Astrocyte (in vitro differentiated cells and primary cell): ENCODE results near the gene HES5. TPM values are rescaled to one million over a fixed set of nuclear protein-coding genes. Genes with fewer than 3 reads are reported as not detected.

ENCODE experiments used
- DNase-seq: peaks from one replicate; pipeline ENCODE4 v3.0.0-alpha.2; 2010; ENCODE audit warnings: low read depth
- FAIRE-seq: peaks from 2 replicates; lab custom pipeline; 2011; peaks lifted over from hg19 to GRCh38; lab: Jason Lieb, UNC
- H2AFZ ChIP-seq: 2 replicates; pipeline ENCODE4 v1.6.0; 2012; ENCODE audit warnings: low read depth, low read length, inconsistent platforms
- H3K27ac ChIP-seq: 2 replicates; pipeline ENCODE4 v1.5.1; 2011; ENCODE audit warnings: low read depth, low read length, inconsistent platforms
- H3K27me3 ChIP-seq: 2 replicates; pipeline ENCODE4 v1.6.0; 2011; ENCODE audit warnings: low read length, inconsistent platforms; ENCODE audit not compliant: insufficient read depth
- H3K36me3 ChIP-seq: 2 replicates; pipeline ENCODE4 v1.5.1; 2011; ENCODE audit warnings: low read length, inconsistent platforms; ENCODE audit not compliant: insufficient read depth
- H3K4me1 ChIP-seq: 2 replicates; pipeline ENCODE4 v1.5.1; 2011; ENCODE audit warnings: low read length, inconsistent platforms; ENCODE audit not compliant: insufficient read depth
- H3K4me2 ChIP-seq: 2 replicates; pipeline ENCODE4 v1.6.0; 2012; ENCODE audit warnings: low read length, inconsistent platforms
- H3K4me3 ChIP-seq: 2 replicates; pipeline ENCODE4 v1.5.1; 2011; ENCODE audit warnings: low read depth, mild to moderate bottlenecking, low read length, inconsistent platforms; ENCODE audit not compliant: insufficient read depth
- H3K79me2 ChIP-seq: 2 replicates; pipeline ENCODE4 v1.6.0; 2012; ENCODE audit warnings: mild to moderate bottlenecking, low read length, inconsistent platforms; ENCODE audit not compliant: insufficient read depth
- H3K9ac ChIP-seq: 2 replicates; pipeline ENCODE4 v1.6.0; 2012; ENCODE audit warnings: mild to moderate bottlenecking, low read length, inconsistent platforms
- H3K9me3 ChIP-seq: 2 replicates; pipeline ENCODE4 v1.5.1; 2012; ENCODE audit warnings: low read depth, mild to moderate bottlenecking, low read length, inconsistent platforms; ENCODE audit not compliant: insufficient read depth
- H4K20me1 ChIP-seq: 2 replicates; pipeline ENCODE4 v1.6.0; 2012; ENCODE audit warnings: low read length, inconsistent platforms; ENCODE audit not compliant: insufficient read depth
- H3K27ac Mint-ChIP-seq: one replicate; pipeline ENCODE4 v1.8.0; 2021; ENCODE audit warnings: mild to moderate bottlenecking, mixed read lengths; ENCODE audit not compliant: unreplicated experiment
- H3K27me3 Mint-ChIP-seq: one replicate; pipeline ENCODE4 v1.8.0; 2021; ENCODE audit warnings: low read depth, mixed read lengths; ENCODE audit not compliant: unreplicated experiment
- H3K36me3 Mint-ChIP-seq: one replicate; pipeline ENCODE4 v1.8.0; 2021; ENCODE audit warnings: low read depth, mixed read lengths; ENCODE audit not compliant: unreplicated experiment
- H3K4me1 Mint-ChIP-seq: one replicate; pipeline ENCODE4 v1.8.0; 2021; ENCODE audit warnings: low read depth, mixed read lengths; ENCODE audit not compliant: unreplicated experiment
- H3K4me3 Mint-ChIP-seq: one replicate; pipeline ENCODE4 v1.8.0; 2021; ENCODE audit warnings: mild to moderate bottlenecking, moderate library complexity, mixed read lengths; ENCODE audit not compliant: unreplicated experiment
- H3K9me3 Mint-ChIP-seq: one replicate; pipeline ENCODE4 v1.8.0; 2021; ENCODE audit warnings: mild to moderate bottlenecking, mixed read lengths; ENCODE audit not compliant: unreplicated experiment
- CTCF ChIP-seq: IDR thresholded peaks from 2 replicates; pipeline ENCODE4 v1.5.1; 2011; ENCODE audit warnings: low read depth, mild to moderate bottlenecking, inconsistent platforms, low read length, moderate library complexity; ENCODE audit not compliant: insufficient read depth
- EZH2 ChIP-seq: IDR thresholded peaks from 2 replicates; pipeline ENCODE4 v1.6.1; 2012; ENCODE audit warnings: mild to moderate bottlenecking, low read length, inconsistent platforms; ENCODE audit not compliant: insufficient read depth
- total RNA-seq: library from RNA; stranded (reverse); gene quantifications from 2 replicates; pipeline ENCODE4 v1.2.1, GENCODE V29; 2021

Gene HES5
- total RNA-seq, 1 donor from 2014 or later: not detected

GRCh38 chr1:2481885-2482284 lies 48.2 kb downstream of the HES5 start:
- no peak overlapping the region for H3K27ac Mint-ChIP-seq
- FAIRE-seq: no peak
- Histone ChIP-seq H3K4me1 (no peaks in the 10 kb centered on the region), H3K79me2 (no peaks in the 10 kb centered on the region), H3K36me3 (no peaks in the 10 kb centered on the region), H3K4me3 (no peak overlapping the region), H3K9ac (no peak overlapping the region), H3K4me2 (no peak overlapping the region), H3K27ac (no peak overlapping the region), H2AFZ (no peak overlapping the region), H3K27me3 (no peaks in the 10 kb centered on the region), H3K9me3 (no peaks in the 10 kb centered on the region), H4K20me1 (no peaks in the 10 kb centered on the region)
- H3K27me3 Mint-ChIP-seq: peaks cover 10% of the 10 kb centered on the region
- H3K4me1 Mint-ChIP-seq: no peaks in the 10 kb centered on the region
- TF ChIP-seq CTCF (no peak), EZH2 (no peak)
- no peaks in the 10 kb centered on the region for H3K9me3 Mint-ChIP-seq
- no peaks in the 10 kb centered on the region for H3K36me3 Mint-ChIP-seq
- DNase-seq: no peak
- H3K4me3 Mint-ChIP-seq: no peak overlapping the region

GRCh38 chr1:2480986-2481364 lies 49.1 kb downstream of the HES5 start:
- H3K27ac ChIP-seq: no peak overlapping the region
- H4K20me1 ChIP-seq: no peaks in the 10 kb centered on the region
- Mint-ChIP-seq H3K9me3 (no peaks in the 10 kb centered on the region), H3K36me3 (no peaks in the 10 kb centered on the region), H3K4me3 (no peak overlapping the region), H3K27ac (no peak overlapping the region), H3K27me3 (peaks cover 11% of the 10 kb centered on the region), H3K4me1 (no peaks in the 10 kb centered on the region)
- DNase-seq: no peak
- no peak overlapping the region for H3K4me2 ChIP-seq
- no peak for FAIRE-seq
- H2AFZ ChIP-seq: no peak overlapping the region
- no peak overlapping the region for H3K4me3 ChIP-seq
- no peaks in the 10 kb centered on the region for H3K9me3 ChIP-seq
- no peaks in the 10 kb centered on the region for H3K79me2 ChIP-seq
- H3K4me1 ChIP-seq: no peaks in the 10 kb centered on the region
- no peaks in the 10 kb centered on the region for H3K36me3 ChIP-seq
- H3K27me3 ChIP-seq: no peaks in the 10 kb centered on the region
- no peak overlapping the region for H3K9ac ChIP-seq
- no peak for TF ChIP-seq EZH2
- TF ChIP-seq CTCF: no peak

GRCh38 chr1:2480236-2480985 lies 49.7 kb downstream of the HES5 start:
- no peaks in the 10 kb centered on the region for H3K36me3 ChIP-seq
- Mint-ChIP-seq H3K36me3 (no peaks in the 10 kb centered on the region), H3K27me3 (peaks cover 11% of the 10 kb centered on the region), H3K4me1 (no peaks in the 10 kb centered on the region), H3K9me3 (no peaks in the 10 kb centered on the region), H3K27ac (no peak overlapping the region), H3K4me3 (no peak overlapping the region)
- H4K20me1 ChIP-seq: no peaks in the 10 kb centered on the region
- H2AFZ ChIP-seq: no peak overlapping the region
- no peak overlapping the region for H3K27ac ChIP-seq
- no peak for TF ChIP-seq CTCF
- TF ChIP-seq EZH2: no peak
- DNase-seq (no peak), FAIRE-seq (no peak)
- H3K9me3 ChIP-seq: no peaks in the 10 kb centered on the region
- no peak overlapping the region for H3K4me3 ChIP-seq
- H3K79me2 ChIP-seq: no peaks in the 10 kb centered on the region
- H3K27me3 ChIP-seq: no peaks in the 10 kb centered on the region
- no peak overlapping the region for H3K9ac ChIP-seq
- no peaks in the 10 kb centered on the region for H3K4me1 ChIP-seq
- H3K4me2 ChIP-seq: no peak overlapping the region
